IPS-18c (cell line): Measurements from ENCODE around the gene CAPZB.

Source experiments
- H3K4me3 ChIP-seq: 2 replicates; pipeline ENCODE4 v1.7.0; 2013; ENCODE audit warnings: low read depth, mild to moderate bottlenecking, low read length, moderate library complexity; ENCODE audit not compliant: insufficient read depth
- H3K9me3 ChIP-seq: one replicate; pipeline ENCODE4 v1.6.1; 2013; ENCODE audit warnings: mild to moderate bottlenecking, low read length, moderate library complexity; ENCODE audit not compliant: control insufficient read depth, insufficient read depth

Gene CAPZB

DNA sequence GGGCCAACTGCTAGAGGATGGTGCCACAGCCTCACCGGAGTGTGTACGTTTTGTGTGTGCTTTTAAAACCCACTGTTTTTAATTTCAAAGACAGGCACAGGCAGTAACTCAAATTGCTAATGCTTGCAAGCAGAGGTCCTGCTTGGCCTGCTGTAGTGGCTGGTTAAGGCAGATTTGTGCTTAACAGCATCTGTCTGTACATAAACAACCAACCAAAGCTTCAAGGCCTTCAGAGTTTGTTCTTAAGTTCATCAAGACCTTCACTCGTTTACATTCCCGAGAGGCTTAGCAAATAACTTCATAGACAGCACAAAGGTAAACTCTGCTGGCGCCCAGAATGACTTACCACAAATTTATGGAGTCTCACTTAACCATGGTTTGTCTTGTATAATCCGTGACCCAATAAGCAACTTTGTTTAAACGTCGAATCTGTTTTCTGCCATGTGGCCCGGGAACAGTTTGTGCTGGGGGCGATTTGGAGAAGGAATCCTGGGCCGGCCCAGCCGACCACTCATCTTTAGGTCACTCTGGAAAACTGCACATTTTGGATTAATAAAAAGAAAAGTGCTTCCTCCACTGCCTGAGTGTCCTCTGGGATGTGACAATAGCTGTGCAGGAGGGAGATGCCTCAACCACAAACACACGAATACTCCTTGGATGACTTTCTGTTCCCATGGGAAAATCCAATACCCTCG lies 58.1 kb downstream of the CAPZB start:
- H3K4me3 ChIP-seq: no peak overlapping the region
- H3K9me3 ChIP-seq: peaks cover 2% of the 10 kb centered on the region

DNA sequence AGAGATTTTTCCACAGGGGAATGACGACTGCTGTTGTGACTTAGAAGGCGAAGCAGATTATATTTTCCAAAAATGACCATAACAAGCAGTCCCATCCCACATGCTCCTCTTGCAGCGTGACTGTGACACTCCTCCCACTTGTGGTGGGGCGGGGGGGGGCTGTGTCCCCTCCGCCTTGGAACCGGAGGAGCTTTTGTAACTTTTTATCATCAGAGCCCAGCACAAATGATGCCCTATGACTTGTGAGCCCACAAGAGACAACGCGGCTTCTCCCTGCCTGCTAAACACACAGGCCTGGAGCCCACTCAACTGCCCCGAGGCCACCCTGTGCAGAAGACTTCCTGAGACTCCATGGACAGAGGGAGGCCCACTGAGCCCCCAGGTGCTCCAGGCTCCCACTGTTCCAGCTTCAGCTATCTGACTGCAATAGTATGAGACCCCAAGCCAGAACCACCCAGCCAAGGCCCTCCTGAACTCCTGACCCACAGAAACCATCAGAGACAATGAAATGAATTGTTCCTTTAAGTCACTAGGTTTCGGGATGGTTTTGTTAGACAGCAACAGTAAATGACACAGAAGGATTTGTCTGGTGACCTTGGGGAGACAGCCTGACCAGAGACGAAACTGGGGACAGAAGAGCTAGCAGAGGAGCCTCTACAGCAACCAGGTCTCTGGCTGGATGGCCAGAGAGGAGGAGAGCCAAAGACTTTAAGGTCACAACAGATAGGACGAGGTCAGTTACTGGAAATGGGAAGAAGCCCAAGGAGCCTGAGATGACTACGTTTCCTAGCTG lies 58.8 kb downstream of the CAPZB start:
- H3K9me3 ChIP-seq: peaks cover 2% of the 10 kb centered on the region
- H3K4me3 ChIP-seq: no peak overlapping the region

DNA sequence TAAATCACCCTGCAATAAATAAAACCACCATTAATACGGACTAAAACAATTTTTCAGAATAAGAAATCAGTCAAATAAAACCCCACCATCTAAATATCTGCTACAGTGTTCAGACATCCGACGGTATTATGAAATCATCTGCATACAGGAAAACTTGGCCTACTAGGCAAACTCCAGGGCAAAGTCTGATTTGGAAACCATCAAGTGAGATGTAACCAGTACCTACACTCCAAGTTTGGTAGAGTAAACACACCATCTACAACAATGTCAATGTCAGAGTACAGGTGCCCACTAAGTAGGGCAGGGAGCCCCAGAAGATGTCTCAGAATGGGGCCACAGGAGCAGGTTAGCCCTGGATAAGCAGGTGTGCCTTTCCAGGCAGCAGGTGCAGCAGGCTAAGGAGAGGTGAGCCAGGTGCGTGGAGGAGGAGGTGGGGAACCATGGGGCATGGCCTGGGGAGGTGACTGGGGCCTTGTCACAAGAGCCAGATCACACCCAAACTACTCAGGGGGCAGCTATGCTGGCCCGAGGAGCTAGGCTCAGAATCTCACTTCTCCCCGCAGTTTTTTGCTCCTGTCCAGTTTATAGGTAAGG lies 59.6 kb downstream of the CAPZB start:
- Histone ChIP-seq H3K4me3 (no peak overlapping the region), H3K9me3 (peaks cover 2% of the 10 kb centered on the region)

DNA sequence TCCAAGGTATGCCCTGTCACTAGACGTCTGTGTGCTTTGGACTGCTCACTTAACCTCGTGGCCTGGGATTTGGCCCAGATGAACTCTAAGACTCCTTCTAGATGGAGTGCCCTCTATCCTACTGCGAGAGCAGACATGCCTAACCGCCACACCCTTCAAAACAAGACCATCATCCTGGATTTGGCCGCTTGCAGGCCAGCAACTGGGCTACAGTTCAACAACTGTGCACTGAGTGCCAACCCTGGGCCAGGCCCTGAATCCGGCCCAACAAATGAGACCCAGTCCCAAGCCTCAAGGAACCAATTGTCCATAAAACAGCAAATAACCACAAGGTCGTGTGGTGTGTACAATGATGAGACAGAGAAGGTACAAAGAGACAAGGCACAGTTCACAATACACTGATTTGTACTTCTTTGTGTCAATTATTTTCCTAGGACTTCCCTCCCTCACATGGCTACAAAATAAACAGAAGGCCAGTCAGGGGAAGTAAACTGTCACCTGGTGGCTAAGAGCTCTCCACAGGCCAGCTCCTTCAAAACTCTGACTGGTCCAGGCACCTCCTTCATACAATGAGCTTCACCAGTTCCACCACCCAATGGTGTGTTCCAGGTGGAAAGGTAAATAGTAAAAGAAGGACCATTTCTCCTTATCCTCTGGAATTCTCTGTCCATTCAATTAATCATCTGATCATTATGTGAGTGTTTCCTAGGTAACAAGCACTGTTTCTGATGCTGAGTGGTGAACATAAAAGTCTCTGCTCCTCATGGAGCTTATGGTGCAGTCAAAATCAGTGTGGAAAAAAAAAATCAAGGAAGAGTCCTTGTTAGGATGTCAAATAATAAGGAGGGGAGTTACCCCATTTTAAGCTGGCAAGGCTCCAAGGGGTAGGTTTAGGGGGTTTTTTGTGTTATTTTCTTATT lies 60.4 kb downstream of the CAPZB start:
- H3K4me3 ChIP-seq: no peak overlapping the region
- H3K9me3 ChIP-seq: peaks cover 2% of the 10 kb centered on the region

DNA sequence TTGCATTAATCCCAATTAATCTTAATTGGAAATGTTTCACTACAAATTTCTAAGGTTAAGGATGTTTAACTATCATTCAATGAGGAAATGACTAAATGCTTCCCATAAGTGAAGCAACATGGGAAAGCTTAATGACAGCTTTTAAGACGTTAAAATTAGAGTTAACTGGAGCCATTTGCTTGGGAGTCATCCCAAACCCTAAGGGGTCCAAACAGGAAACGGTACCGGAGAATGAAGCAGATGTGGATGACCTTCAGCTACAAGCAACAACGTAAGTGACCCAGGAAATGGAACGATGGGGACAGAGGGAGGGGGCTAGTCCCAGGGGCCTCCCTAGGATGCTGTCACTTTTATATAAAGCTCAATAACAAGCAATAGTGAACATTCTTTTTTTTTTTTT lies 62.2 kb downstream of the CAPZB start:
- Histone ChIP-seq H3K4me3 (no peak overlapping the region), H3K9me3 (peaks cover 2% of the 10 kb centered on the region)

DNA sequence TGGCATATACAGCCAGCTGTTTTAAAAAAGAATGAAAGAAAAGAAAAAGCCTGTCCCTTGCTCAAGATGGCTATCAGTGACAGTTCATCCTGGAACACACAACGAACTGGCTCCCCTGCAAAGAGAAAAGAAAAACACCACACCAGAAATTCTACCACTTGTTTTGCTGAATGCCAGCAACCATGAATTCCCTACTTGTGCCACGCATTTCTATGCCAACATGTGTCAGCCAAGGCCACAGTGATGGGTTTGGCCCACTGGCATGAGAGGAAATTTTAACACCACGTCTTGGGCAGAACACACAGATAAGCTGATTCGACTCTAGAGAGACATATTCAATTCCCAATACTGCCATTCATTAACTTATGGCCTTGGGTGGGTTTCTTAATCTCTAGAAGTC lies 64.0 kb downstream of the CAPZB start:
- H3K4me3 ChIP-seq: no peak overlapping the region
- H3K9me3 ChIP-seq: peaks cover 2% of the 10 kb centered on the region

DNA sequence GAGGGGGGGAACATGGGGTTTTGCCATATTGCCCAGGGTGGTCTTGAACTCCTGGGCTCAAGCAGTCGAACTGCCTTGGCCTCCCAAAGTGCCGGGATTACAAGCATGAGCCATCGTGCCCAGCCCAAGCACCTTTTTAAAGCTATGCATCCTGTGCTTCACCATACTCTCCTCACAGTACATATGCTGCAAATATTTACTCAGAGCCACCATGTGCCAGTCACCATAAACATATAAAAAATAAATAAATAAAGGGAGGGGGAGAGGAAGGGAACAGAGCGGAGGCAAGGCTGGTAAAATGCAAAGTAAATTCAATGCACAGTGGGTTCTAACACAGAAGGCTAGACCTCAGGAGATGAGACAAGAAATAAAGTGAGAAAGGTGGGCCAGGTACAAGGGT lies 64.7 kb downstream of the CAPZB start:
- Histone ChIP-seq H3K9me3 (peaks cover 2% of the 10 kb centered on the region), H3K4me3 (no peak overlapping the region)

DNA sequence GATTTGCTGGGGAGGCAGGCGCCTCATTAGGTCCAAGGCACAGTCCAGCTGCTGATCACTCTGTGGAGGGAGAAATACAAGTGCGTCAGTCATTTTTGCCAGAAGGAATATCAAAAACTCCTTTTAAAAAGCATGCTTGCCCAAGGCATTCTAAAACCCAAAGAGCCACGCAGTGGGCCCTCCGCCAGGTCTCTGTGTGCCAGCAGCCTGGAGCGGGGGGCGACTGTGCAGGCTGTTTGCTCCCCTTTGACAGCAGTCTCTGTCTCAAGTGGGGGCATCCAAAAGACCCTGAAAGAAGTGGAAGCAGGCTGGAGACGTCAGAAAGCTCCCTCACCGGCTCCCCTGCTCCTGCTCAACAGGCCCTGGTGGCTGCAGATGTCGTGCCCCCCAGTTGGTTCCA lies 65.6 kb downstream of the CAPZB start:
- peaks cover 2% of the 10 kb centered on the region for H3K9me3 ChIP-seq

DNA sequence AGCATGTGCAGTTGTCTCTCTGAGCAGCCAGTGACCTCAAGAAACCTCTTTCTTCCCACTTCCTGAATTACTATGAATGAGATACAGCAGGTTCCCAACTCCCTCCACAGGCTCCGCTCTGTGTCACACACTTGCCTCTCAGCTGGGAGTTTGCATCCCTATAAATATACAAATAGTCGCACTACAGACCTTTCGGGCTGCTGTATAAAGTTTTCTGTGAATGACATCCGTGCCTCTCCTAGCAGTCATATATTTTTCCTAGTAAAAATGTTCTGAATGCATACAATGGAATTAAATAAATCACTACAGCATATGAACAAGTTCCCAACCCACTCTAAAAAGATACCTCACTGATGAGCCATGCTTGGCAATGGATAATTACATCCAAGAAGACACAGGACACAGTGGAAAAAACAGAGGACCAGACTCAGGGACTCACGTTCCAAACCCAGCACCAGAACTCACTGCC lies 66.8 kb downstream of the CAPZB start:
- Histone ChIP-seq H3K9me3 (peaks cover 2% of the 10 kb centered on the region), H3K4me3 (no peak overlapping the region)

More for the DNA sequence above, 65.6 kb downstream of the CAPZB start:
- H3K4me3 ChIP-seq: no peak overlapping the region

DNA sequence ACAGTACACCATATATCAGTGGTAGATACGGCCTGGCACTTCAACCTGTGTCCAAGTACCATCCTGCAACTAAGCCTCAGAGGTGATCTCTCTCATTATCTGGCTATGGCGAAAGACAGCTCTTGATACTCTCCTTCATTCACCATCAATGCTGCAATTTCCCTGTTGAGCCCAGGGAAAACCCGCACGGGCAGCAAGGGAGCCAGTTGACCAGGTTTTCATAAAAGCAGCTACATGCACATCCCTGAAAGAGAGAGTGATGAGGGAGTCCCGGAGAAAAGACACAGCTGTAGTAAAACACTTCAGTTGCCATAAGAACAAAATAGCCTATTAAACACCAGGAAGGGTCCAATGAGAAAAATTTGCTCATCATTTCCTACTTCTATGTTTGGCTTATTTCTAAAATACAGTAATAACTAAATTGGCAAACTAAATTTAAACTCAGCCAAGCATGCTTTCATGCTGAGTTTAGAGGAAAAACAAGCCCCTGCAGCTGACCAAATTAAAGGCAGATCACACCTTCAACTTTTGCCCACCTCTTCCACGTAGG lies 68.3 kb downstream of the CAPZB start:
- Histone ChIP-seq H3K4me3 (no peak overlapping the region), H3K9me3 (peaks cover 2% of the 10 kb centered on the region)

DNA sequence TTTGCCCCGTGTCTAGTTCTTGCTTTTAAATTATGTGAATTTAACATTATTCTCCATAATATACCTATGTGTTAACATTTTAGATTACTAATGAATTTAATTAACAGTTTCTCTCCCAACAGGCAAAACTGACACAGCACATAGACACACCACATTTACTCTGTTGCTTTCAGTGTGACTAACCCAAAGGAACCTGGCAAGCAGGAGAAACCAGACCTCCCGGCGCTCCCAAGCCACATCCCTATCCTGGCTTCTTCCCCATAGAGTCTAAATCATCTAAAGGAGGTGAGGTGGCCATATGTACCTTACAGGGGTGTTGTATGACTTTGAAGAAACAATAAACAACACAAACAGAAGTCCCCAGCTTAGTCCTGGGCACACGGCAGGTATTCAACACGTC lies 69.2 kb downstream of the CAPZB start:
- peaks cover 2% of the 10 kb centered on the region for H3K9me3 ChIP-seq
- no peak overlapping the region for H3K4me3 ChIP-seq

DNA sequence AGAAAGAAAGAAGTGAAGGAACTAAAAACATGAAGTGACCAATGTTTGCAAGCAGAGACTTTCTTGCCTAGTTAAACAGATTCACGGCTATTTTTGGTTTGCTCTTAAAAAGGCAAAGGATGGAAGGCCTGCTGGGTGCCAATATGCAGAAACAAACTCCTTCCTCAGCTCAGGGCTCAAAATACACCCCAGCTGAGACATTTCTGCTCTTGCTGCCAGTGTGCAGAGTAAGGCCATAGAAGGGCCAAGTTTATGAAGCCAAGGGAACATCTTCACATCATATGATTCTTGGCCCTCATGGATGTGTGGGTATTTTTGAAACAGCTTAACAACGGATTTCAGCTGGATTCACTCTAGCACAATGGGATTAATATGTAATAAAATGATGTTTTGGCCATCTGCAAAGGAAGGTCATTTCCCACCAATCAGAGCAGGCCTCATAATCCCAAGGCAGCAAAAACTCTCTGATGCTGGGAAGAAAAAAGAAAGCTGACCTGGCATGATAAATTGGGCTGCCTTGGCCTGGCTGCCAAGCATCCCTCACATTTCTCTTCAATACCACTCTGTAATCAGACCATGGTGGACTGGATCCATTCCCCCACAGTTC lies 70.7 kb downstream of the CAPZB start:
- Histone ChIP-seq H3K9me3 (peaks cover 2% of the 10 kb centered on the region), H3K4me3 (no peak overlapping the region)

DNA sequence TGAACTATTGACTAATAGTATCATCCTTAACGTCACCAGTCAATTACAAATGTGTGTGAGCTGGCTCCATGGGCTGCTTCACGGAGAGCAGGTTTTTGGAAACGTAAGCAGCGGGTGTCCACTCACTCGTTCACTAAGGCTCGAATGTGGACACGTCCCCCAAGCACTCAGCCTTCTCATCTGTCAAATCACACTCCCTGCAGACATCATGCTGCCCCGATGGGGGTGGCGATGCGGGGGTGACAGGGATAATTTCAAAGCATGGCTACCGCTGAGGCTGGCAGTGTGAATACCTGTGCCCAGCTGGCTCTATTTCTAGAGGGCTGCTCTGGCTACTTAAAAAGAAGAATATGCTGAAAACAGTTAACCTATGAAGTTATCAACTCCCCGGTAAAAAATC lies 71.3 kb downstream of the CAPZB start:
- peaks cover 2% of the 10 kb centered on the region for H3K9me3 ChIP-seq

DNA sequence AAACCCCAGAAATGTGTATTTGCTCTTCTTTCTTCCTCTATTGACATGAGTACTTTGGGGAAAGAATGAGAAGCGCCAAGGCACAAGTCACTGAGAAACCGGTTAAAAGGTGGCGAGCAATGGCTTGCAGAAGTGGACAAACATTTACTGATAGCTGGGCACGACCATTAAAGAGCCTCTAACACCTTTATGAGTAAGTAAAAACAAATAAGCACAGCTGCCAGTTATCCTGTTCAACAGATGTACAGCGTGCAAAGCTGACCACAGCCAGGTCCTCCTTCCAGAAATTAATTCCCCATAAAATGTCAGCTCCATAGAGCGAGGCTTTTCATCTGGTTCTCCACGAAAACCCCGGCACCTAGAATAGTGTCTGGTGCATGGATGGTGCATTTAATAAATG lies 72.7 kb downstream of the CAPZB start:
- H3K9me3 ChIP-seq: peaks cover 2% of the 10 kb centered on the region
- H3K4me3 ChIP-seq: no peak overlapping the region

More for the DNA sequence above, 71.3 kb downstream of the CAPZB start:
- H3K4me3 ChIP-seq: no peak overlapping the region

DNA sequence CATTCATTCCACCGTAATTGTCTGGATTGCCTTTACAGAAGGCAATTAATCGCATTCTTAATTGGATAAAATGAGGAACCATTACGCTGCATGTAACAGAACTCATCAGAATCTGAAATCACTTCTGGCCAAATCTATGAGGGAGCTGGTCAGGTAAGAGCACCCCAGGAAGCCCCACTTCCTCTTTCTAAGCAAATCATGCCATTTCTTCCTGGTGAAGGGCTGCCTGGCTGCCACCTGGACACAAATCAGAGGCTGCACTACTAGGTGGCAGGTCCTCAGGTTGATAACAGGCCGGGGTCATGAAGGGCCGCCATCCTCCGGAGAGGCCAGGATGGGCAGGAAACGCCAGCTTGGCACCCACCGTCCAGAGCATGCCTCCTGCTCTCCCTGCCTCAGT lies 73.7 kb downstream of the CAPZB start:
- Histone ChIP-seq H3K4me3 (no peak overlapping the region), H3K9me3 (peaks cover 2% of the 10 kb centered on the region)

DNA sequence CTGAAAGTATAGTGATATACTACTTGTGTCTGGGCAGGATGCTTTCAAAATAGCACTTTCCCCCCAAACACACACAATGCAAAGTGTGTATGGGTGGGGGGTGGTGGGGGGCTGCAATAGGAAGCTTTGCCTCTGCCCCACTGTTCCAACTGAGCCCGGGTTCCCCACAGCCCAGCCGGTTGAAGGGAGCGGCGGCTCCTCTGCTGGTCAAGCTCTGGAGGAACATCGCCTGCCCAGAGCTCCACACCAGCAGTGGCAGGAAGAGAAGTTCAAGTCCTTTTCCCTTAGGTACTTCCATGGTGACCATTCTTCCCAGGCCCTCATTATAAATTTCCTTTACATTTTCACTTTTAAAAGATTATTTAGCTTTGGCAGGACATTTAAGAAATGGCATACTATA lies 74.9 kb downstream of the CAPZB start:
- H3K4me3 ChIP-seq: no peak overlapping the region
- peaks cover 2% of the 10 kb centered on the region for H3K9me3 ChIP-seq
